Measurements from ENCODE around the gene TECR.
A peak's percentile ranks its signal among the peaks of the same experiment; 100 is the strongest.

Gene TECR

GRCh38 chr19:14526423-14526822 lies 3.0 kb upstream of the TECR start:
- no peak overlapping the region for H3K4me3 ChIP-seq (ENCODE audit: low read depth, low read length)
- no peak for TF ChIP-seq CTCF (conservative IDR thresholded peaks at IDR 0.05; ENCODE audit: low read depth, low read length)

GRCh38 chr19:14528419-14529253 lies 758 bp upstream of the TECR start:
- DNase-seq (ENCODE audit: low read depth) = peak; percentile 18
- H3K4me3 ChIP-seq (ENCODE audit: low read depth, low read length) = peak overlapping the region; percentile 73
- no peak for TF ChIP-seq CTCF (conservative IDR thresholded peaks at IDR 0.05; ENCODE audit: low read depth, low read length)

More at GRCh38 chr19:14526423-14526822, 3.0 kb upstream of the TECR start:
- no peak for DNase-seq (ENCODE audit: low read depth)

- peak overlapping the region; percentile 96 for H3K4me3 ChIP-seq (ENCODE audit: low read depth, low read length)
- no peak for DNase-seq (ENCODE audit: low read depth)
- no peak for TF ChIP-seq CTCF (conservative IDR thresholded peaks at IDR 0.05; ENCODE audit: low read depth, low read length)
Observed at GRCh38 chr19:14530005-14530348, 583 bp downstream of the TECR start.

- no peak for DNase-seq (ENCODE audit: low read depth)
- TF ChIP-seq CTCF (conservative IDR thresholded peaks at IDR 0.05; ENCODE audit: low read depth, low read length) = no peak
- peak overlapping the region; percentile 96 for H3K4me3 ChIP-seq (ENCODE audit: low read depth, low read length)
Observed at GRCh38 chr19:14530506-14530905, 1.1 kb downstream of the TECR start.

GRCh38 chr19:14533450-14533849 lies 4.1 kb downstream of the TECR start:
- no peak overlapping the region for H3K4me3 ChIP-seq (ENCODE audit: low read depth, low read length)
- no peak for TF ChIP-seq CTCF (conservative IDR thresholded peaks at IDR 0.05; ENCODE audit: low read depth, low read length)
- no peak for DNase-seq (ENCODE audit: low read depth)

GRCh38 chr19:14536926-14537692 lies 7.7 kb downstream of the TECR start:
- peak overlapping the region; percentile 17 for H3K4me3 ChIP-seq (ENCODE audit: low read depth, low read length)
- TF ChIP-seq CTCF (conservative IDR thresholded peaks at IDR 0.05; ENCODE audit: low read depth, low read length) = no peak
- DNase-seq (ENCODE audit: low read depth) = peak; percentile 82

Data from choroid plexus epithelial cell (primary cell).